ENCODE data around the gene ANO2. TPM values are rescaled to one million over a fixed set of nuclear protein-coding genes. Genes with fewer than 3 reads are reported as not detected.

Gene ANO2
- total and polyA plus RNA-seq, 2 donors (not counting 3 experiments of a cell fraction or from before 2014, with no cell fraction given) = 15.4 to 65.0 TPM

DNA sequence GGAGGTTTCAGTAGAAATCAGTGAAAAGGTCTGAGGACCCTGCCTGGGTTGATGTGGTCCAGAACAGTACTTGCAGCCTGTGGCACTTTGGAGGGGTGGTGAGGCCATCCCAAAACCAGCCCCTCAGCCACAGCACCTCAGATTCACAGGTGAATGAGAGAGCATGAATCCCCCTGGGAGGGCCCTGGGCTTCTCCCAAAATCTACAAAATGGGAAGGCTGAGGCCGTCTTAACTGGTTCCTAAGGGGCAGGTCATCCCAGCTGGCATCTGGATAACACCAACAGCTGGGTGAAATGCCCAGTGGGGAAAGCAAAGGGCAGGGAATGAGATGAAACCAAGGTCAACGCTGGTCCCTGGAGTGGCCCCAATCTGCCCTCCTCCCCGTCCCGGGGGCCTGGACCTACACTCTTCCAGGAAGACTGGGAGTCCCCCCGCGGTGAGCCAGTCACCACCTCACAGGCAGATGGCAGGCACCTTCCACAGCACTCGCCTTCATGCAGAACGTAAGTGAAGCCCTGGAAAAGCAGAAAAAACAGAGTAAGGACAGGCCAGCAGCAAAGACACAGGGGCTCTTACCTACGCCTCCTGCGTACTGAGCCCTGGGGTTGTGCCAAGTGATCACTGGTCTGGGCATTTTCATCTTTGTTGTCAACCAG, 26.3 kb upstream of the ANO2 start:
- BruUV-seq (replicated peaks) = no TSS peak
- H3K4me1 ChIP-seq (ENCODE audit: control insufficient read depth, extremely low read depth, insufficient read depth, low read length) = peaks cover 6% of the 10 kb centered on the region
- ChIA-PET POLR2A (no interaction called here), CTCF (interaction anchor here (1.3 kb wide), 1 partner anchor 17 kb away, joined by 3 read pairs; no protein-coding TSS in a partner anchor)
- dilution Hi-C loops (cut with MboI; ENCODE audit: extremely low pct_ligation_motif_present, low sequenced_read_pairs) = no loop called here
- H2AFZ ChIP-seq (ENCODE audit: low read depth, low read length) = no peak overlapping the region
- H3K79me2 ChIP-seq (ENCODE audit: control insufficient read depth, insufficient read depth, low read length) = peaks cover 14% of the 10 kb centered on the region
- no peak overlapping the region for H3K27ac ChIP-seq (ENCODE audit: insufficient read depth, low read depth, low read length)
- no peak overlapping the region for H3K4me2 ChIP-seq (ENCODE audit: insufficient read depth, low read length)
- TF ChIP-seq POLR2AphosphoS5 (IDR thresholded peaks at IDR 0.05; ENCODE audit: insufficient read depth, low read depth, low read length) (no peak), EZH2 (IDR thresholded peaks at IDR 0.05; ENCODE audit: borderline replicate concordance, low read depth, low read length, severe bottlenecking) (no peak), POLR2A (IDR thresholded peaks at IDR 0.05; ENCODE audit: low read depth, low read length) (no peak), FOS (IDR thresholded peaks at IDR 0.05; ENCODE audit: borderline replicate concordance, insufficient read depth, low read length) (no peak), MYC (IDR thresholded peaks at IDR 0.05; ENCODE audit: low read depth, low read length) (no peak), GATA2 (IDR thresholded peaks at IDR 0.05; ENCODE audit: insufficient read depth, insufficient read length, low read depth, low read length) (no peak), JUN (IDR thresholded peaks at IDR 0.05; ENCODE audit: borderline replicate concordance, insufficient read depth, insufficient read length, low read depth) (no peak)
- TF ChIP-seq, protein P1, sequence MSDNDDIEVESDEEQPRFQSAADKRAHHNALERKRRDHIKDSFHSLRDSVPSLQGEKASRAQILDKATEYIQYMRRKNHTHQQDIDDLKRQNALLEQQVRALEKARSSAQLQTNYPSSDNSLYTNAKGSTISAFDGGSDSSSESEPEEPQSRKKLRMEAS (IDR thresholded peaks at IDR 0.05; ENCODE audit: insufficient read depth, insufficient read length) = no peak
- TF ChIP-seq, protein P2, sequence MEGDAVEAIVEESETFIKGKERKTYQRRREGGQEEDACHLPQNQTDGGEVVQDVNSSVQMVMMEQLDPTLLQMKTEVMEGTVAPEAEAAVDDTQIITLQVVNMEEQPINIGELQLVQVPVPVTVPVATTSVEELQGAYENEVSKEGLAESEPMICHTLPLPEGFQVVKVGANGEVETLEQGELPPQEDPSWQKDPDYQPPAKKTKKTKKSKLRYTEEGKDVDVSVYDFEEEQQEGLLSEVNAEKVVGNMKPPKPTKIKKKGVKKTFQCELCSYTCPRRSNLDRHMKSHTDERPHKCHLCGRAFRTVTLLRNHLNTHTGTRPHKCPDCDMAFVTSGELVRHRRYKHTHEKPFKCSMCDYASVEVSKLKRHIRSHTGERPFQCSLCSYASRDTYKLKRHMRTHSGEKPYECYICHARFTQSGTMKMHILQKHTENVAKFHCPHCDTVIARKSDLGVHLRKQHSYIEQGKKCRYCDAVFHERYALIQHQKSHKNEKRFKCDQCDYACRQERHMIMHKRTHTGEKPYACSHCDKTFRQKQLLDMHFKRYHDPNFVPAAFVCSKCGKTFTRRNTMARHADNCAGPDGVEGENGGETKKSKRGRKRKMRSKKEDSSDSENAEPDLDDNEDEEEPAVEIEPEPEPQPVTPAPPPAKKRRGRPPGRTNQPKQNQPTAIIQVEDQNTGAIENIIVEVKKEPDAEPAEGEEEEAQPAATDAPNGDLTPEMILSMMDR (IDR thresholded peaks at IDR 0.05; ENCODE audit: extremely low read depth in 1 of 2, insufficient read depth in 1 of 2, low read depth in 1 of 2, low read length in 2 of 2) = no peak
- DNase-seq (ENCODE audit: low read depth, low spot score) = no peak
- peaks cover 66 to 90% of the 10 kb centered on the region in 2 experiments for H3K36me3 ChIP-seq (ENCODE audit: control insufficient read depth in 2 of 2, extremely low read depth in 1 of 2, insufficient read depth in 2 of 2, low read length in 2 of 2)
- no peaks in the 10 kb centered on the region for H3K27me3 ChIP-seq (ENCODE audit: control insufficient read depth in 2 of 2, insufficient read depth in 2 of 2, low read length in 2 of 2)
- FAIRE-seq = no peak
- no peaks in the 10 kb centered on the region for H3K9me1 ChIP-seq (replicated peaks; ENCODE audit: control insufficient read depth, extremely low read depth, insufficient read depth, low read length)
- intact Hi-C loops (cut with micrococcal nuclease) = no loop called here
- no peak overlapping the region for H3K4me3 ChIP-seq (replicated peaks in 1 of 3; ENCODE audit: insufficient read depth in 1 of 3, low read depth in 1 of 3, low read length in 3 of 3)
- no peaks in the 10 kb centered on the region for H3K9me3 ChIP-seq (replicated peaks; ENCODE audit: control insufficient read depth, insufficient read depth, low read length)
- peaks cover 12% of the 10 kb centered on the region for H4K20me1 ChIP-seq (replicated peaks; ENCODE audit: control insufficient read depth, extremely low read depth, insufficient read depth, low read length)
- no peak overlapping the region for H3K9ac ChIP-seq (replicated peaks; ENCODE audit: extremely low read depth, insufficient read depth, low read length)
